Gastrocnemius medialis (tissue), 4 donors: ENCODE data around the gene KIF13A.

Experiments used
- CTCF ChIP-seq, 5 experiments: fragments of 450-650 bp in 3 of 5; fragments of 200-600 bp in 2 of 5; sonication (generic) in 2 of 5; IDR thresholded peaks in 4 of 5; conservative IDR thresholded peaks in 1 of 5; 1 replicate in 4 of 5; 2 replicates in 1 of 5; pipeline ENCODE4 v1.5.1; 2016 to 2019; ENCODE audit warnings: antibody characterized with exemption in 5 of 5, mild to moderate bottlenecking in 3 of 5, moderate library complexity in 3 of 5
- POLR2A ChIP-seq, 2 donors: fragments of 450-650 bp; IDR thresholded peaks; one replicate each; pipeline ENCODE4 v1.6.1; 2017; ENCODE audit warnings: antibody characterized with exemption in 2 of 2, mild to moderate bottlenecking in 2 of 2, moderate library complexity in 2 of 2

DNA sequence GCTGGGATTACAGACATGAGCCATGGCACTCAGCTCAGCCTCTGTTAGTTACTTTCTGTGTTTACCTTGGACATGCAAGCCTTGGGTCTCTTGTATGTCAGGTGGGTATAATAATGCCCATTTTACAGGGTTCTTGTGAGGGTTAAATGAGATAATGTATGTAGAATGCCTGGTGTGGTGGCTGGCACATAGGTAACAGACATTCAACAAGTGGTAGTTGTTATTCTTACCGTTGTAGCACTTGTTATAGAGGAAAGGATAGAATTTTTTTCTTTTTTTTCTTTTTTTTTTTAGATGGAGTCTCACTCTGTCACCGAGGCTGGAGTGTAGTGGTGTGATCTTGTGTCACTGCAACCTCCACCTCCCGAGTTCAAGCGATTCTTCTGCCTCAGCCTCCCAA is 8.0 kb upstream of the KIF13A start:
- TF ChIP-seq CTCF (IDR thresholded peaks at IDR 0.05 in 4 of 5, conservative IDR thresholded peaks at IDR 0.05 in 1 of 5) (no peak), POLR2A (IDR thresholded peaks at IDR 0.05) (no peak)
